IMR-90 (cell line): ENCODE results near the gene ACYP1.

Experiments used
- RFX5 ChIP-seq: IDR thresholded peaks from 2 replicates; pipeline ENCODE4 v1.8.0; 2012; ENCODE audit warnings: low read depth, mild to moderate bottlenecking, low read length, moderate library complexity
- TF ChIP-seq, protein P1 (sequence below): conservative IDR thresholded peaks from 2 replicates; pipeline ENCODE4 v1.5.1; 2012; ENCODE audit warnings: mild to moderate bottlenecking, low read depth, low read length, improper control_type of control experiment

DNA sequence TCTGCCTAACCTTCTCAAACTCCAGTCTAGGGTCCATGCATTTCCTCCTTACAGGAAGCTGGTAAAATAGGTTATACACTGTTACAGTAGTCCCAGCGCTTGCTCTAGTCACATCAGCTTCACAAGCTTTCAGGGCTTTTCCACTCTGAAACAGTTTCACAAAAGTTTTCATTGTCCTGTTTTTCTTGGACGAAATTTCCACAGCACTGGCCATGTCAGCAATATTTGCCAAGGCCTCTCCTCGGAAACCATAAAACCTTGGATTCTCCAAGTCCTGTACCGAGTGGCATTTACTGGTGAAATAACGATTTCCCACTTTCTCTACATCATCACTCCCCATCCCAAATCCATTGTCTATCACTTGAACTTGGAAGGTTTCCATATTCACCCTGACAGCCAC, 14.7 kb downstream of the ACYP1 start:
- TF ChIP-seq, protein P1, sequence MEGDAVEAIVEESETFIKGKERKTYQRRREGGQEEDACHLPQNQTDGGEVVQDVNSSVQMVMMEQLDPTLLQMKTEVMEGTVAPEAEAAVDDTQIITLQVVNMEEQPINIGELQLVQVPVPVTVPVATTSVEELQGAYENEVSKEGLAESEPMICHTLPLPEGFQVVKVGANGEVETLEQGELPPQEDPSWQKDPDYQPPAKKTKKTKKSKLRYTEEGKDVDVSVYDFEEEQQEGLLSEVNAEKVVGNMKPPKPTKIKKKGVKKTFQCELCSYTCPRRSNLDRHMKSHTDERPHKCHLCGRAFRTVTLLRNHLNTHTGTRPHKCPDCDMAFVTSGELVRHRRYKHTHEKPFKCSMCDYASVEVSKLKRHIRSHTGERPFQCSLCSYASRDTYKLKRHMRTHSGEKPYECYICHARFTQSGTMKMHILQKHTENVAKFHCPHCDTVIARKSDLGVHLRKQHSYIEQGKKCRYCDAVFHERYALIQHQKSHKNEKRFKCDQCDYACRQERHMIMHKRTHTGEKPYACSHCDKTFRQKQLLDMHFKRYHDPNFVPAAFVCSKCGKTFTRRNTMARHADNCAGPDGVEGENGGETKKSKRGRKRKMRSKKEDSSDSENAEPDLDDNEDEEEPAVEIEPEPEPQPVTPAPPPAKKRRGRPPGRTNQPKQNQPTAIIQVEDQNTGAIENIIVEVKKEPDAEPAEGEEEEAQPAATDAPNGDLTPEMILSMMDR, result no peak
- no peak for TF ChIP-seq RFX5
